ENCODE data around the gene ZBTB14. TPM values are rescaled to one million over a fixed set of nuclear protein-coding genes. Genes with fewer than 3 reads are reported as not detected.

Gene ZBTB14
- total RNA-seq, 4 donors from 2014 or later, result 9.8 to 15.6 (median 11.2) TPM

DNA sequence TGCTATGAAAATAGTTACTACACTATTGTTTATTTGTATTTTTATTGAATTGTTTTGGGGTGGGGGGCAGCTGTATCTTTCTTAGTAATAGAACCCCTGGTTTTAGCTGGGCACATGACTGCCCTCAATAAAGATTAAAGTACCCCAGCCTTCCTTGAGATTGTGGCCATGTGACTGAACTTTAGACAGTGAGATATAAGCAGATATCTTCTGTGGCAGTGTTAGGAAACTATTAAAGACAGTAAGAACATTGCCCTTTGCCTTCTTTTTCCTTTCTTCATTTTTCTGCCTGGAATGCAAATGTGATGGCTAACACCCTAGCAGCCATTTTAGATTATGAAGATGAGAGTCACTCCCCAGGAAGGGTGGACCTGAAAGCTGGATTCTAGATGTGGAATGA lies 50.6 kb downstream of the ZBTB14 start:
- DNase-seq (ENCODE audit: extremely low spot score), result no peak
- Histone ChIP-seq H3K4me3 (no peak overlapping the region), H3K4me1 (peaks cover 6 to 18% (median 14%) of the 10 kb centered on the region in 4 donors), H3K9me3 (no peaks in the 10 kb centered on the region), H3K27ac (replicated peaks in 1 of 4) (no peak overlapping the region), H3K27me3 (no peaks in the 10 kb centered on the region), H3K36me3 (peaks cover 5 to 45% (median 25%) of the 10 kb centered on the region in 4 donors)
- TF ChIP-seq, protein P1, sequence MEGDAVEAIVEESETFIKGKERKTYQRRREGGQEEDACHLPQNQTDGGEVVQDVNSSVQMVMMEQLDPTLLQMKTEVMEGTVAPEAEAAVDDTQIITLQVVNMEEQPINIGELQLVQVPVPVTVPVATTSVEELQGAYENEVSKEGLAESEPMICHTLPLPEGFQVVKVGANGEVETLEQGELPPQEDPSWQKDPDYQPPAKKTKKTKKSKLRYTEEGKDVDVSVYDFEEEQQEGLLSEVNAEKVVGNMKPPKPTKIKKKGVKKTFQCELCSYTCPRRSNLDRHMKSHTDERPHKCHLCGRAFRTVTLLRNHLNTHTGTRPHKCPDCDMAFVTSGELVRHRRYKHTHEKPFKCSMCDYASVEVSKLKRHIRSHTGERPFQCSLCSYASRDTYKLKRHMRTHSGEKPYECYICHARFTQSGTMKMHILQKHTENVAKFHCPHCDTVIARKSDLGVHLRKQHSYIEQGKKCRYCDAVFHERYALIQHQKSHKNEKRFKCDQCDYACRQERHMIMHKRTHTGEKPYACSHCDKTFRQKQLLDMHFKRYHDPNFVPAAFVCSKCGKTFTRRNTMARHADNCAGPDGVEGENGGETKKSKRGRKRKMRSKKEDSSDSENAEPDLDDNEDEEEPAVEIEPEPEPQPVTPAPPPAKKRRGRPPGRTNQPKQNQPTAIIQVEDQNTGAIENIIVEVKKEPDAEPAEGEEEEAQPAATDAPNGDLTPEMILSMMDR (IDR thresholded peaks at IDR 0.05), result no peak
- TF ChIP-seq POLR2AphosphoS5 (IDR thresholded peaks at IDR 0.05), result no peak
- no peak for TF ChIP-seq POLR2A (IDR thresholded peaks at IDR 0.05; ENCODE audit: low read depth)
- no peak for TF ChIP-seq EP300 (IDR thresholded peaks at IDR 0.05)
- intact Hi-C loops (cut with DNase I), result loop anchor here (10.0 kb wide), 1 partner anchor 1780 kb away; no protein-coding TSS in a partner anchor

GRCh38 chr18:5239447-5239846 lies 56.1 kb downstream of the ZBTB14 start:
- peaks cover 5 to 42% (median 24%) of the 10 kb centered on the region in 4 donors for H3K36me3 ChIP-seq
- H3K9me3 ChIP-seq, result no peaks in the 10 kb centered on the region
- H3K4me1 ChIP-seq, result peaks cover 18 to 38% (median 36%) of the 10 kb centered on the region in 4 donors
- intact Hi-C loops (cut with DNase I), result loop anchor here (2.0 kb wide), 1 partner anchor 57 kb away; no protein-coding TSS in a partner anchor
- TF ChIP-seq, protein P1 (IDR thresholded peaks at IDR 0.05), result no peak
- TF ChIP-seq POLR2A (IDR thresholded peaks at IDR 0.05; ENCODE audit: low read depth), result no peak
- TF ChIP-seq EP300 (IDR thresholded peaks at IDR 0.05), result no peak
- no peak for TF ChIP-seq POLR2AphosphoS5 (IDR thresholded peaks at IDR 0.05)
- H3K27ac ChIP-seq (replicated peaks in 1 of 4), result peak overlapping the region in 1 of 4 donors; percentile 97
- no peaks in the 10 kb centered on the region for H3K27me3 ChIP-seq
- peak overlapping the region; percentile 70 to 82 (median 78) for H3K4me3 ChIP-seq
- no peak for DNase-seq (ENCODE audit: extremely low spot score)
- WGBS, result 69% methylated on average over 4 of the region's 4 CpGs

Other genes with a start within 250 kb of the ZBTB14 start
- not detected for gene AKAIN1, start 98.5 kb downstream of the ZBTB14 start, total RNA-seq
- 10 to 100 TPM; 32.0 to 60.6 (median 41.8) TPM for gene EPB41L3, start 248.3 kb upstream of the ZBTB14 start, total RNA-seq